Smooth muscle cell (in vitro differentiated cells): ENCODE data around the gene CDC42BPB. TPM values are rescaled to one million over a fixed set of nuclear protein-coding genes. Genes with fewer than 3 reads are reported as not detected.

Experiments used
- DNase-seq: peaks from one replicate; lab custom pipeline; 2025; ENCODE audit not compliant: unreplicated experiment; lab: John Stamatoyannopoulos, UW
- H2AFZ ChIP-seq: fragments of 200-600 bp; sonication (generic); 2 replicates; pipeline ENCODE4 v1.6.0; 2016; ENCODE audit warnings: antibody characterized with exemption, low read depth, mild to moderate bottlenecking
- H3F3A ChIP-seq: fragments of 200-600 bp; sonication (generic); 2 replicates; pipeline ENCODE4 v1.6.0; 2017; ENCODE audit warnings: antibody characterized with exemption, low read depth
- H3K27ac ChIP-seq: fragments of 200-600 bp; sonication (generic); 2 replicates; pipeline ENCODE4 v1.5.1; 2016; ENCODE audit warnings: low read depth, mild to moderate bottlenecking
- H3K27me3 ChIP-seq: fragments of 200-600 bp; sonication (generic); 2 replicates; pipeline ENCODE4 v1.6.1; 2016; ENCODE audit warnings: low read depth, mild to moderate bottlenecking
- H3K36me3 ChIP-seq: fragments of 200-600 bp; sonication (generic); 2 replicates; pipeline ENCODE4 v1.5.1; 2016; ENCODE audit warnings: low read depth
- H3K4me1 ChIP-seq: fragments of 200-600 bp; sonication (generic); 2 replicates; pipeline ENCODE4 v1.5.1; 2016; ENCODE audit warnings: low read depth
- H3K4me2 ChIP-seq: fragments of 200-600 bp; sonication (generic); 2 replicates; pipeline ENCODE4 v1.6.0; 2016; ENCODE audit warnings: mild to moderate bottlenecking
- H3K4me3 ChIP-seq: fragments of 200-600 bp; sonication (generic); 2 replicates; pipeline ENCODE4 v1.5.1; 2016; ENCODE audit warnings: mild to moderate bottlenecking
- H3K79me2 ChIP-seq: fragments of 200-600 bp; sonication (generic); 2 replicates; pipeline ENCODE4 v1.6.0; 2016; ENCODE audit warnings: low read depth, mild to moderate bottlenecking
- H3K9ac ChIP-seq: fragments of 200-600 bp; sonication (generic); 2 replicates; pipeline ENCODE4 v1.6.0; 2016; ENCODE audit warnings: low read depth
- H3K9me3 ChIP-seq: fragments of 200-600 bp; sonication (generic); replicated peaks from 2 replicates; pipeline ENCODE4 v1.5.1; 2016; ENCODE audit warnings: low read depth
- H4K20me1 ChIP-seq: fragments of 200-600 bp; sonication (generic); 2 replicates; pipeline ENCODE4 v1.6.0; 2016; ENCODE audit warnings: low read depth
- WGBS: methylation state at CpG from one replicate; pipeline ENCODE4 v1.1.7; 2016; ENCODE audit warnings: low lambda C conversion rate; 5-methylcytosine and 5-hydroxymethylcytosine counted together
- polyA plus RNA-seq: library from polyadenylated mRNA; unstranded; fragments of >200 nt; fragmentation: Nextera tagmentation; extraction: Ambion mirVana; gene quantifications from 2 replicates; pipeline ENCODE4 v1.2.1, GENCODE V29; 2016
- total RNA-seq: library from RNA; depleted of rRNA; stranded (reverse); fragments of >200 nt; gene quantifications from 2 replicates; pipeline ENCODE4 v1.2.3, GENCODE V29; 2014
- TF ChIP-seq, protein P1 (sequence below): fragments of 200-600 bp; sonication (generic); IDR thresholded peaks from 2 replicates; pipeline ENCODE4 v1.5.1; 2017; ENCODE audit warnings: borderline replicate concordance, mild to moderate bottlenecking, antibody characterized with exemption; ENCODE audit not compliant: insufficient read depth, poor library complexity, severe bottlenecking

The CDC42BPB gene
- total and polyA plus RNA-seq, 2 experiments from 2014 or later: 11.3 to 71.2 TPM

GRCh38 chr14:103033681-103034096 is 23.7 kb downstream of the CDC42BPB start:
- Histone ChIP-seq H3K27me3 (no peaks in the 10 kb centered on the region), H3K27ac (peak overlapping the region; percentile 63), H3K9ac (no peak overlapping the region), H3K36me3 (no peaks in the 10 kb centered on the region), H3K79me2 (peaks cover 98% of the 10 kb centered on the region), H2AFZ (no peak overlapping the region), H4K20me1 (peaks cover 97% of the 10 kb centered on the region), H3K4me2 (peak overlapping the region; percentile 77), H3K4me3 (peak overlapping the region; percentile 23), H3K4me1 (no peaks in the 10 kb centered on the region), H3F3A (peaks cover 5% of the 10 kb centered on the region), H3K9me3 (no peaks in the 10 kb centered on the region)
- DNase-seq: no peak
- 18% methylated on average over 6 of the region's 6 CpGs for WGBS
- TF ChIP-seq, protein P1, sequence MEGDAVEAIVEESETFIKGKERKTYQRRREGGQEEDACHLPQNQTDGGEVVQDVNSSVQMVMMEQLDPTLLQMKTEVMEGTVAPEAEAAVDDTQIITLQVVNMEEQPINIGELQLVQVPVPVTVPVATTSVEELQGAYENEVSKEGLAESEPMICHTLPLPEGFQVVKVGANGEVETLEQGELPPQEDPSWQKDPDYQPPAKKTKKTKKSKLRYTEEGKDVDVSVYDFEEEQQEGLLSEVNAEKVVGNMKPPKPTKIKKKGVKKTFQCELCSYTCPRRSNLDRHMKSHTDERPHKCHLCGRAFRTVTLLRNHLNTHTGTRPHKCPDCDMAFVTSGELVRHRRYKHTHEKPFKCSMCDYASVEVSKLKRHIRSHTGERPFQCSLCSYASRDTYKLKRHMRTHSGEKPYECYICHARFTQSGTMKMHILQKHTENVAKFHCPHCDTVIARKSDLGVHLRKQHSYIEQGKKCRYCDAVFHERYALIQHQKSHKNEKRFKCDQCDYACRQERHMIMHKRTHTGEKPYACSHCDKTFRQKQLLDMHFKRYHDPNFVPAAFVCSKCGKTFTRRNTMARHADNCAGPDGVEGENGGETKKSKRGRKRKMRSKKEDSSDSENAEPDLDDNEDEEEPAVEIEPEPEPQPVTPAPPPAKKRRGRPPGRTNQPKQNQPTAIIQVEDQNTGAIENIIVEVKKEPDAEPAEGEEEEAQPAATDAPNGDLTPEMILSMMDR: no peak

- H3K36me3 ChIP-seq: no peaks in the 10 kb centered on the region
- no peak for DNase-seq
- no peak overlapping the region for H3K4me2 ChIP-seq
- no peaks in the 10 kb centered on the region for H3K9me3 ChIP-seq
- H3K9ac ChIP-seq: no peak overlapping the region
- peaks cover 98% of the 10 kb centered on the region for H3K79me2 ChIP-seq
- no peak overlapping the region for H3K27ac ChIP-seq
- H3K4me1 ChIP-seq: no peaks in the 10 kb centered on the region
- peaks cover 9% of the 10 kb centered on the region for H3F3A ChIP-seq
- H2AFZ ChIP-seq: no peak overlapping the region
- TF ChIP-seq, protein P1: peak; percentile 4
- no peaks in the 10 kb centered on the region for H3K27me3 ChIP-seq
- 88% methylated on average over 9 of the region's 9 CpGs for WGBS
- peaks cover 96% of the 10 kb centered on the region for H4K20me1 ChIP-seq
- H3K4me3 ChIP-seq: no peak overlapping the region
These were observed 25.4 kb downstream of the CDC42BPB start for GRCh38 chr14:103031956-103032355.

- Histone ChIP-seq H4K20me1 (peaks cover 94% of the 10 kb centered on the region), H3K36me3 (no peaks in the 10 kb centered on the region), H3K79me2 (peaks cover 98% of the 10 kb centered on the region), H3K9me3 (no peaks in the 10 kb centered on the region), H3K4me2 (no peak overlapping the region), H3K4me1 (no peaks in the 10 kb centered on the region), H3K4me3 (no peak overlapping the region), H2AFZ (no peak overlapping the region), H3K27me3 (no peaks in the 10 kb centered on the region), H3K27ac (peak overlapping the region; percentile 43), H3F3A (peaks cover 9% of the 10 kb centered on the region), H3K9ac (no peak overlapping the region)
- WGBS: 74% methylated on average over 6 of the region's 6 CpGs
- TF ChIP-seq, protein P1: no peak
- DNase-seq: no peak
These were observed 25.8 kb downstream of the CDC42BPB start for GRCh38 chr14:103031566-103031911.

- Histone ChIP-seq H3K79me2 (peaks cover 100% of the 10 kb centered on the region), H3K27me3 (no peaks in the 10 kb centered on the region), H3K4me3 (no peak overlapping the region), H4K20me1 (peaks cover 90% of the 10 kb centered on the region), H3K9ac (no peak overlapping the region), H3K4me1 (no peaks in the 10 kb centered on the region), H2AFZ (no peak overlapping the region), H3K4me2 (no peak overlapping the region), H3K9me3 (no peaks in the 10 kb centered on the region), H3F3A (peaks cover 9% of the 10 kb centered on the region), H3K36me3 (no peaks in the 10 kb centered on the region), H3K27ac (peak overlapping the region; percentile 43)
- TF ChIP-seq, protein P1: no peak
- 86% methylated on average over 13 of the region's 13 CpGs for WGBS
- DNase-seq: no peak
These were observed 26.4 kb downstream of the CDC42BPB start for GRCh38 chr14:103030741-103031565.
